ENCODE data around the gene QKI.
"Not testable (repeated sequence)": the region's sequence is repeated elsewhere in the genome, so short reads cannot be mapped to it uniquely, and the experiment has no call there.

The QKI gene

GRCh38 chr6:163577404-163577803 lies 162.9 kb downstream of the QKI start:
- no peak for TF ChIP-seq POLR2A (IDR thresholded peaks at IDR 0.05; ENCODE audit: low read depth, low read length)
- FAIRE-seq (no peak), DNase-seq (ENCODE audit: insufficient read length, low spot score) (no peak)

- FAIRE-seq, result no peak
- DNase-seq (ENCODE audit: insufficient read length, low spot score), result no peak
- no peak for TF ChIP-seq POLR2A (IDR thresholded peaks at IDR 0.05; ENCODE audit: low read depth, low read length)
Observed at GRCh38 chr6:163579111-163579879, 164.8 kb downstream of the QKI start.

GRCh38 chr6:163579880-163580295 lies 165.4 kb downstream of the QKI start:
- no peak for TF ChIP-seq POLR2A (IDR thresholded peaks at IDR 0.05; ENCODE audit: low read depth, low read length)
- FAIRE-seq, result no peak
- no peak for DNase-seq (ENCODE audit: insufficient read length, low spot score)

- no peak for FAIRE-seq
- TF ChIP-seq POLR2A (IDR thresholded peaks at IDR 0.05; ENCODE audit: low read depth, low read length), result no peak
- no peak for DNase-seq (ENCODE audit: insufficient read length, low spot score)
Observed at GRCh38 chr6:163580311-163581030, 166.0 kb downstream of the QKI start.

- DNase-seq (ENCODE audit: insufficient read length, low spot score), result no peak
- no peak for FAIRE-seq
- no peak for TF ChIP-seq POLR2A (IDR thresholded peaks at IDR 0.05; ENCODE audit: low read depth, low read length)
Observed at GRCh38 chr6:163583558-163583957, 169.0 kb downstream of the QKI start.

GRCh38 chr6:163585932-163586437 lies 171.5 kb downstream of the QKI start:
- no peak for TF ChIP-seq POLR2A (IDR thresholded peaks at IDR 0.05; ENCODE audit: low read depth, low read length)
- DNase-seq (ENCODE audit: insufficient read length, low spot score) (peak; percentile 10), FAIRE-seq (no peak)

- FAIRE-seq (no peak), DNase-seq (ENCODE audit: insufficient read length, low spot score) (no peak)
- no peak for TF ChIP-seq POLR2A (IDR thresholded peaks at IDR 0.05; ENCODE audit: low read depth, low read length)
Observed at GRCh38 chr6:163586888-163587287, 172.4 kb downstream of the QKI start.

GRCh38 chr6:163588220-163588919 lies 173.9 kb downstream of the QKI start:
- FAIRE-seq, result no peak
- no peak for DNase-seq (ENCODE audit: insufficient read length, low spot score)
- TF ChIP-seq POLR2A (IDR thresholded peaks at IDR 0.05; ENCODE audit: low read depth, low read length), result no peak

GRCh38 chr6:163589387-163589786 lies 174.9 kb downstream of the QKI start:
- TF ChIP-seq POLR2A (IDR thresholded peaks at IDR 0.05; ENCODE audit: low read depth, low read length), result no peak
- FAIRE-seq (no peak), DNase-seq (ENCODE audit: insufficient read length, low spot score) (no peak)

GRCh38 chr6:163590132-163590531 lies 175.6 kb downstream of the QKI start:
- not testable (repeated sequence) for FAIRE-seq; DNase-seq (ENCODE audit: insufficient read length, low spot score)

- no peak for TF ChIP-seq POLR2A (IDR thresholded peaks at IDR 0.05; ENCODE audit: low read depth, low read length)
- DNase-seq (ENCODE audit: insufficient read length, low spot score) (no peak), FAIRE-seq (no peak)
Observed at GRCh38 chr6:163592872-163593271, 178.4 kb downstream of the QKI start.

- DNase-seq (ENCODE audit: insufficient read length, low spot score) (no peak), FAIRE-seq (no peak)
- TF ChIP-seq POLR2A (IDR thresholded peaks at IDR 0.05; ENCODE audit: low read depth, low read length), result no peak
Observed at GRCh38 chr6:163596174-163596573, 181.7 kb downstream of the QKI start.

- no peak for DNase-seq (ENCODE audit: insufficient read length, low spot score)
- no peak for FAIRE-seq
- TF ChIP-seq POLR2A (IDR thresholded peaks at IDR 0.05; ENCODE audit: low read depth, low read length), result no peak
Observed at GRCh38 chr6:163599136-163599535, 184.6 kb downstream of the QKI start.

- no peak for TF ChIP-seq POLR2A (IDR thresholded peaks at IDR 0.05; ENCODE audit: low read depth, low read length)
- FAIRE-seq, result no peak
- DNase-seq (ENCODE audit: insufficient read length, low spot score), result no peak
Observed at GRCh38 chr6:163599684-163600083, 185.2 kb downstream of the QKI start.
